ENCODE results near the gene ESYT1.
"Not testable (repeated sequence)": the region's sequence is repeated elsewhere in the genome, so short reads cannot be mapped to it uniquely, and the experiment has no call there.

- not testable (repeated sequence) for TF ChIP-seq ZNF214 (tag by site-specific recombination; IDR thresholded peaks at IDR 0.05; ENCODE audit: borderline replicate concordance); ZNF274 (IDR thresholded peaks at IDR 0.05; ENCODE audit: low read length); ZNF274 (tag by site-specific recombination; IDR thresholded peaks at IDR 0.05; ENCODE audit: borderline replicate concordance); SETDB1 (IDR thresholded peaks at IDR 0.05; ENCODE audit: insufficient read length, low read length); ZNF398 (tag by site-specific recombination; IDR thresholded peaks at IDR 0.05); CTCF (tag by site-specific recombination; IDR thresholded peaks at IDR 0.05); ZNF777 (tag by site-specific recombination; IDR thresholded peaks at IDR 0.05; ENCODE audit: borderline replicate concordance); KLF16 (tag by site-specific recombination; IDR thresholded peaks at IDR 0.05); ZNF114 (tag by site-specific recombination; IDR thresholded peaks at IDR 0.05); REPIN1 (tag by site-specific recombination; IDR thresholded peaks at IDR 0.05; ENCODE audit: low read depth)
Measured at GRCh38 chr12:56156464-56157200, 28.6 kb downstream of the ESYT1 start.
